ENCODE measurements around the gene EID2. TPM values are rescaled to one million over a fixed set of nuclear protein-coding genes. Genes with fewer than 3 reads are reported as not detected.

Gene EID2
- total and polyA plus RNA-seq, 2 of the 8 experiments (the other 6 are each of a cell fraction or from before 2014, with no cell fraction given), result 7.8 to 29.6 TPM

DNA sequence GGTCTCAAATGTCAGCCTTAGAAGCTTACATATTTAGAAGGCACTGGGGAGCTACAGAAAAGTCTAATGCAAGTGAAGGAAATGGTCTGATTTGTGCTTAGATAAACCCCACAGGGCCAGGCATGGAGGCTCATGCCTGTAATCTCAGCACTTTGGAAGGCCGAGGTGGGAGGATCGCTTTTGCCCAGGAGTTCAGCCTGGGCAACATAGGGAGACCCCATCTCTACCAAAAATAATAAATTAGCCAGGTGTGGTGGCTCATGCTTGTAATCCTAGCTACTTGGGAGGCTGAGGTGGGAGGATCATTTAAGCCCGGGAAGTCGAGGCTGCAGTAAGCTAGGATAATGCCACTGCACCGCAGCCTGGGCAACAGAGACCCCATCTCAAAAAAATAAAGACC lies 43.9 kb downstream of the EID2 start:
- POLR2A ChIA-PET (ENCODE audit: partially characterized antibody), result interaction anchor here (0.8 to 11.1 kb wide), 8 partner anchors 11 to 105 kb away, joined by 3 to 96 read pairs (median 4); partner anchors contain the start of genes MED29, PAF1, RPS16 and TIMM50
- H3K4me2 ChIP-seq (ENCODE audit: insufficient read depth in 1 of 2, low read depth in 2 of 2, low read length in 2 of 2), result no peak overlapping the region
- H3K79me2 ChIP-seq (ENCODE audit: control insufficient read depth in 1 of 2, insufficient read depth in 2 of 2, low read length in 2 of 2), result no peaks in the 10 kb centered on the region
- WGBS, 2 experiments (ENCODE audit: extremely low coverage in 1 of 2, insufficient coverage in 1 of 2, insufficient read length in 1 of 2, insufficient replicate concordance in 2 of 2, low coverage in 1 of 2, low lambda C conversion rate in 2 of 2, missing lambda C conversion rate in 1 of 2), result 97% methylated on average over 5 of the region's 5 CpGs; no CpG with 5 or more reads in 1 of the 2 experiments
- H3K56ac ChIP-seq (replicated peaks; ENCODE audit: insufficient read length, low read depth, low read length), result no peak overlapping the region
- TF ChIP-seq POLR2AphosphoS5 (IDR thresholded peaks at IDR 0.05; ENCODE audit: low read depth, low read length) (no peak), HDAC6 (IDR thresholded peaks at IDR 0.05; ENCODE audit: low read depth, low read length) (no peak), SRF (IDR thresholded peaks at IDR 0.05; ENCODE audit: low read depth, low read length) (no peak), RBBP5 (IDR thresholded peaks at IDR 0.05; ENCODE audit: borderline replicate concordance, low read depth, low read length) (no peak), NRF1 (IDR thresholded peaks at IDR 0.05; ENCODE audit: low read depth, low read length) (no peak), SP4 (IDR thresholded peaks at IDR 0.05; ENCODE audit: low read length) (no peak), CHD2 (IDR thresholded peaks at IDR 0.05; ENCODE audit: low read length) (no peak), BRCA1 (IDR thresholded peaks at IDR 0.05; ENCODE audit: low read depth, low read length) (no peak), SUZ12 (IDR thresholded peaks at IDR 0.05; ENCODE audit: low read length) (no peak), EGR1 (IDR thresholded peaks at IDR 0.05; ENCODE audit: borderline replicate concordance, low read depth, low read length) (no peak)
- TF ChIP-seq, protein P1, sequence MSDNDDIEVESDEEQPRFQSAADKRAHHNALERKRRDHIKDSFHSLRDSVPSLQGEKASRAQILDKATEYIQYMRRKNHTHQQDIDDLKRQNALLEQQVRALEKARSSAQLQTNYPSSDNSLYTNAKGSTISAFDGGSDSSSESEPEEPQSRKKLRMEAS (IDR thresholded peaks at IDR 0.05), result no peak
- TF ChIP-seq, protein P2, sequence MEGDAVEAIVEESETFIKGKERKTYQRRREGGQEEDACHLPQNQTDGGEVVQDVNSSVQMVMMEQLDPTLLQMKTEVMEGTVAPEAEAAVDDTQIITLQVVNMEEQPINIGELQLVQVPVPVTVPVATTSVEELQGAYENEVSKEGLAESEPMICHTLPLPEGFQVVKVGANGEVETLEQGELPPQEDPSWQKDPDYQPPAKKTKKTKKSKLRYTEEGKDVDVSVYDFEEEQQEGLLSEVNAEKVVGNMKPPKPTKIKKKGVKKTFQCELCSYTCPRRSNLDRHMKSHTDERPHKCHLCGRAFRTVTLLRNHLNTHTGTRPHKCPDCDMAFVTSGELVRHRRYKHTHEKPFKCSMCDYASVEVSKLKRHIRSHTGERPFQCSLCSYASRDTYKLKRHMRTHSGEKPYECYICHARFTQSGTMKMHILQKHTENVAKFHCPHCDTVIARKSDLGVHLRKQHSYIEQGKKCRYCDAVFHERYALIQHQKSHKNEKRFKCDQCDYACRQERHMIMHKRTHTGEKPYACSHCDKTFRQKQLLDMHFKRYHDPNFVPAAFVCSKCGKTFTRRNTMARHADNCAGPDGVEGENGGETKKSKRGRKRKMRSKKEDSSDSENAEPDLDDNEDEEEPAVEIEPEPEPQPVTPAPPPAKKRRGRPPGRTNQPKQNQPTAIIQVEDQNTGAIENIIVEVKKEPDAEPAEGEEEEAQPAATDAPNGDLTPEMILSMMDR (IDR thresholded peaks at IDR 0.05; ENCODE audit: control extremely low read depth in 1 of 3, insufficient read depth in 1 of 3, low read depth in 1 of 3, low read length in 3 of 3), result no peak
- H3K23ac ChIP-seq (ENCODE audit: insufficient read length), result no peak overlapping the region
- H3K14ac ChIP-seq (ENCODE audit: insufficient read length), result no peak overlapping the region
- H2BK20ac ChIP-seq (ENCODE audit: low read length), result no peak overlapping the region
- H3K27me3 ChIP-seq (replicated peaks in 1 of 4; ENCODE audit: control insufficient read depth in 3 of 4, extremely low read depth in 1 of 4, insufficient read depth in 3 of 4, low read length in 3 of 4), result peaks cover 11 to 35% (median 30%) of the 10 kb centered on the region in 4 experiments
- H3K9ac ChIP-seq (replicated peaks in 1 of 4; ENCODE audit: extremely low read depth in 1 of 4, low read depth in 3 of 4, low read length in 3 of 4), result no peak overlapping the region
- CTCF ChIA-PET (ENCODE audit: partially characterized antibody), result interaction anchor here (0.7 to 6.5 kb wide), 5 partner anchors 21 to 56 kb away, joined by 3 to 47 read pairs (median 4); partner anchors contain the start of gene EID2
- H4K5ac ChIP-seq (ENCODE audit: insufficient read length, low read depth, low read length), result no peak overlapping the region
- peak overlapping the region; percentile 22 for H2BK120ac ChIP-seq (replicated peaks; ENCODE audit: low read depth, low read length)
- H2BK5ac ChIP-seq (ENCODE audit: low read depth, low read length), result no peak overlapping the region
- no peak overlapping the region for H3K27ac ChIP-seq (ENCODE audit: low read depth, low read length)
- peaks cover 0 to 8% (median 3%) of the 10 kb centered on the region in 4 experiments; a peak in 2 of 8 replicates for H3K36me3 ChIP-seq (ENCODE audit: control insufficient read depth in 2 of 4, insufficient read depth in 4 of 4, low read length in 3 of 4)
- H2BK15ac ChIP-seq (ENCODE audit: low read length), result no peak overlapping the region; the same call in 1 of the 2 replicates
- H4K20me1 ChIP-seq (replicated peaks in 1 of 2; ENCODE audit: control insufficient read depth in 1 of 2, insufficient read depth in 2 of 2, low read length in 2 of 2), result no peaks in the 10 kb centered on the region
- no peak overlapping the region for H4K91ac ChIP-seq (replicated peaks; ENCODE audit: insufficient read length, low read length)
- H3K4ac ChIP-seq (replicated peaks; ENCODE audit: insufficient read length, low read depth, low read length), result no peak overlapping the region
- H2AFZ ChIP-seq (ENCODE audit: low read length), result no peak overlapping the region
- no peak overlapping the region for H4K8ac ChIP-seq (ENCODE audit: extremely low read depth, insufficient read depth, low read length)
- peaks cover 15% of the 10 kb centered on the region for H3K23me2 ChIP-seq (ENCODE audit: low read depth, low read length)
- H3K9me3 ChIP-seq (ENCODE audit: insufficient read depth in 2 of 2, low read depth in 1 of 2, low read length in 1 of 2), result no peaks in the 10 kb centered on the region
- H2AK5ac ChIP-seq (ENCODE audit: low read depth, low read length), result no peak overlapping the region
- DNase-seq (ENCODE audit: low read depth in 1 of 2, low spot score in 2 of 2) (no peak), FAIRE-seq (no peak)
- H3K79me1 ChIP-seq (ENCODE audit: low read depth, low read length), result no peaks in the 10 kb centered on the region
- H3K18ac ChIP-seq (ENCODE audit: extremely low read depth, low read length), result no peak overlapping the region
- H2BK12ac ChIP-seq (ENCODE audit: low read depth, low read length), result no peak overlapping the region
- H3K4me3 ChIP-seq (ENCODE audit: extremely low read depth in 1 of 4, insufficient read depth in 2 of 4, low read depth in 3 of 4, low read length in 4 of 4), result no peak overlapping the region
- peaks cover 4 to 8% (median 5%) of the 10 kb centered on the region in 4 experiments; a peak in 5 of 7 replicates for H3K4me1 ChIP-seq (replicated peaks in 1 of 4; ENCODE audit: control insufficient read depth in 3 of 4, insufficient read depth in 4 of 4, low read length in 3 of 4)
